Stimulated activated CD4-positive, alpha-beta T cell treated with anti-CD3 and anti-CD28 coated beads, TNF-alpha, amount 100 ng/mL, for 4 hours (primary cell): ENCODE results near the gene FNBP1.

ENCODE experiments used
- DNase-seq, 3 experiments: peaks; one replicate each; pipeline ENCODE4 v3.0.0-alpha.2; 2020; ENCODE audit warnings: low read depth in 3 of 3

The FNBP1 gene

GRCh38 chr9:129858167-129858962, 184.6 kb downstream of the FNBP1 start:
- no peak for DNase-seq

GRCh38 chr9:129857207-129857606, 185.8 kb downstream of the FNBP1 start:
- no peak for DNase-seq

GRCh38 chr9:129854588-129855110, 188.3 kb downstream of the FNBP1 start:
- no peak for DNase-seq

GRCh38 chr9:129853614-129854013, 189.4 kb downstream of the FNBP1 start:
- no peak for DNase-seq

GRCh38 chr9:129852579-129852978, 190.4 kb downstream of the FNBP1 start:
- no peak for DNase-seq

GRCh38 chr9:129851821-129852220, 191.2 kb downstream of the FNBP1 start:
- no peak for DNase-seq

- no peak for DNase-seq
These were observed 192.0 kb downstream of the FNBP1 start for GRCh38 chr9:129850821-129851550.

GRCh38 chr9:129849901-129850300, 193.1 kb downstream of the FNBP1 start:
- DNase-seq: no peak

- DNase-seq: no peak
These were observed 194.1 kb downstream of the FNBP1 start for GRCh38 chr9:129848712-129849441.

GRCh38 chr9:129845373-129845772, 197.6 kb downstream of the FNBP1 start:
- no peak for DNase-seq

- DNase-seq: no peak
These were observed 201.9 kb downstream of the FNBP1 start for GRCh38 chr9:129841071-129841470.

GRCh38 chr9:129840034-129840433, 203.0 kb downstream of the FNBP1 start:
- no peak for DNase-seq

GRCh38 chr9:129839324-129840023, 203.5 kb downstream of the FNBP1 start:
- DNase-seq: no peak

GRCh38 chr9:129838707-129839259, 204.2 kb downstream of the FNBP1 start:
- DNase-seq: no peak
